PFSK-1 (cell line): Measurements from ENCODE around the gene NPIPB2.

ENCODE experiments used
- FOXP2 ChIP-seq: optimal IDR thresholded peaks from 2 replicates; pipeline ENCODE3; 2011; ENCODE audit warnings: borderline replicate concordance, control low read depth, inconsistent platforms; ENCODE audit not compliant: insufficient read depth; ENCODE audit errors: extremely low read length, extremely low read depth
- POLR2AphosphoS5 ChIP-seq: IDR thresholded peaks from 2 replicates; pipeline ENCODE4 v1.6.1; 2012; ENCODE audit warnings: low read depth, mild to moderate bottlenecking, control low read depth, low read length, moderate library complexity
- SIN3A ChIP-seq: IDR thresholded peaks from 2 replicates; pipeline ENCODE4 v1.6.1; 2012; ENCODE audit warnings: mild to moderate bottlenecking, low read length, moderate library complexity, borderline replicate concordance; ENCODE audit not compliant: insufficient read depth
- TAF1 ChIP-seq: IDR thresholded peaks from 2 replicates; pipeline ENCODE4 v1.6.1; 2012; ENCODE audit warnings: low read length, control low read depth, borderline replicate concordance; ENCODE audit not compliant: insufficient read depth
- TF ChIP-seq, protein P1 (sequence below), 2 experiments: IDR thresholded peaks; 2 replicates each; pipeline versions ENCODE4 v1.6.1 to v1.8.0; 2011 to 2012; ENCODE audit warnings: low read depth in 2 of 2, low read length in 2 of 2, control low read depth in 1 of 2, inconsistent platforms in 1 of 2, mild to moderate bottlenecking in 1 of 2, moderate library complexity in 1 of 2; ENCODE audit not compliant: insufficient read depth in 1 of 2

NPIPB2 gene

DNA sequence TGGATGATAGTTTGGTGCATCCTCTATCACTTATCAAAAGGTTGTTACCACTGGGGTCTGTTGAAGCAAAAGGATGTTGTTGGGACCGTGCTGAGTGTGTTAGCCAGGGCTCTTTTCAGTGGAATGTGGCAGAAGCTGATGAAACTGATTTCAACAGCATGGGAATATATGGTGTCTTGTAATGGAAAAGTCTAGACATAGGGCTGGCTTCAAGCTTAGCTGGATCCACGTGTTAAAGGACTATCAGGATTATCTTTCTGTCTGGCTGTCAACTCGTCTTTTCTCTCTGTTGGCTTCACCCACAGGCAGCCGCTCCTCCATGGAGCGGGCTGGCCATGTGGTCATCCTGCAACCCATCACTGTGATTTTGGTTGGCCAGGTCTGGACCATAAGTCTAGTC lies 43.4 kb upstream of the NPIPB2 start:
- TF ChIP-seq SIN3A (no peak), FOXP2 (no peak), TAF1 (no peak), POLR2AphosphoS5 (no peak)
- TF ChIP-seq, protein P1, sequence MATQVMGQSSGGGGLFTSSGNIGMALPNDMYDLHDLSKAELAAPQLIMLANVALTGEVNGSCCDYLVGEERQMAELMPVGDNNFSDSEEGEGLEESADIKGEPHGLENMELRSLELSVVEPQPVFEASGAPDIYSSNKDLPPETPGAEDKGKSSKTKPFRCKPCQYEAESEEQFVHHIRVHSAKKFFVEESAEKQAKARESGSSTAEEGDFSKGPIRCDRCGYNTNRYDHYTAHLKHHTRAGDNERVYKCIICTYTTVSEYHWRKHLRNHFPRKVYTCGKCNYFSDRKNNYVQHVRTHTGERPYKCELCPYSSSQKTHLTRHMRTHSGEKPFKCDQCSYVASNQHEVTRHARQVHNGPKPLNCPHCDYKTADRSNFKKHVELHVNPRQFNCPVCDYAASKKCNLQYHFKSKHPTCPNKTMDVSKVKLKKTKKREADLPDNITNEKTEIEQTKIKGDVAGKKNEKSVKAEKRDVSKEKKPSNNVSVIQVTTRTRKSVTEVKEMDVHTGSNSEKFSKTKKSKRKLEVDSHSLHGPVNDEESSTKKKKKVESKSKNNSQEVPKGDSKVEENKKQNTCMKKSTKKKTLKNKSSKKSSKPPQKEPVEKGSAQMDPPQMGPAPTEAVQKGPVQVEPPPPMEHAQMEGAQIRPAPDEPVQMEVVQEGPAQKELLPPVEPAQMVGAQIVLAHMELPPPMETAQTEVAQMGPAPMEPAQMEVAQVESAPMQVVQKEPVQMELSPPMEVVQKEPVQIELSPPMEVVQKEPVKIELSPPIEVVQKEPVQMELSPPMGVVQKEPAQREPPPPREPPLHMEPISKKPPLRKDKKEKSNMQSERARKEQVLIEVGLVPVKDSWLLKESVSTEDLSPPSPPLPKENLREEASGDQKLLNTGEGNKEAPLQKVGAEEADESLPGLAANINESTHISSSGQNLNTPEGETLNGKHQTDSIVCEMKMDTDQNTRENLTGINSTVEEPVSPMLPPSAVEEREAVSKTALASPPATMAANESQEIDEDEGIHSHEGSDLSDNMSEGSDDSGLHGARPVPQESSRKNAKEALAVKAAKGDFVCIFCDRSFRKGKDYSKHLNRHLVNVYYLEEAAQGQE (IDR thresholded peaks at IDR 0.05; ENCODE audit: insufficient read depth in 1 of 2, low read depth in 2 of 2, low read length in 2 of 2), result no peak

DNA sequence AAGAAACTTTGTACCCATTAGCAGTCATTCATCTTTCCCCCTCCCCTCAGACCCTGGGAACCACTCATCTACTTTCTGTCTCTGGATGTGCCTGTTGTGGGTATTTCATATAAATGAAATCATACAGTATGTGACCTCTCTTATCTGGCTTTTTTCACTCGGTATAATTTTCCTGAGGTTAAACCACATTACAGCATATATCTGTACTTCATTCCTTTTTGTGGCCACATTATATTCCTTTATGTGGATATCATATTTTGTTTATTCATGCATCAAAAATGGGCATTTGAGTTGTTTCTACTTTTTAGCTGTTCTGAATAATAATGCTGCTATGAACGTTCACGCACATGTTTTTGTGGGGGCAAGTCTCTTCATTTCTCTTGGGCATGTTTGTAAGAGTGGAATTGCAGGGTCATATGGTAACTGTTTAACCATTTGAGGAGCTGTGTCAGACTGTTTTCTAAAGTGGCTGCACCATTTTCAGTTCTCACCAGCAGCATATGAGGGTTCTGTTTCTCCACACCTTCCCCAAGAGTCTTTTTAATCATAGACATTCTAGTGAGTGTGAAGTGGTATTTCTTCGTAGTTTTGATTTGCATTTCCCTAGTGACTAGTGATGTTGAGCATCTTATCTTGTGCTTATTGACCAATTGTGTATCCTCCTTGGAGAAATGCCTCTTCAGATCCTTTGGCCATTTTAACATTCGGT lies 38.4 kb upstream of the NPIPB2 start:
- TF ChIP-seq TAF1 (no peak), FOXP2 (no peak), POLR2AphosphoS5 (no peak), SIN3A (no peak)
- TF ChIP-seq, protein P1 (IDR thresholded peaks at IDR 0.05; ENCODE audit: insufficient read depth in 1 of 2, low read depth in 2 of 2, low read length in 2 of 2), result no peak

DNA sequence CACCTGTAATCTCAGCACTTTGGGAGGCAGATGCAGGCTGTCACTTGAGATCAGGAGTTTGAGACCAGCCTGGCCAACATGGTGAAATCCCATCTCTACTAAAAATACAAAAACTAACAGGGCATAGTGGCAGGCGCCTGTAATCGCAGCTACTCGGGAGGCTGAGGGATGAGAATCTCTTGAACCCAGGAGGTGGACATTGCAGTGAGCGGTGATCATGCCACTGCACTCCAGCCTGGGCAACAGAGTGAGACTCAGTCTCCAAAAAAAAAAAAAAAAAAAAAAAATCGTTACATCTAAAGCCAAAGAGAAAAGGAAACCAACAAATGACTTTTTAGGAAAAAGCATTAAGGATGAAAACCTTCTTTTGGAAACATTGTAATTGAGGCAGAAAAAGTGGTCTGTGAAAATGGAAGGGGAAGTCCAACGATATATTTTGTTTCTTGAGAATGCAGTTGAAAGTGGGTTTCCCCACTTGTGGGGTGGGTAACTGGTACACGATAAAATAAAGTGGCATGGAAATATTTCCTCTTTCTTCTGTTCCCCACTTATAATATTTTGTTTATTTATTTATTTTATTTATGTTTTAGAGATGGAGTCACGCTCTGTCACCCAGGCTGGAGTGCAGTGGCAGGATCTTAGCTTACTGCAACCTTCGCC lies 37.3 kb upstream of the NPIPB2 start:
- TF ChIP-seq SIN3A (no peak), POLR2AphosphoS5 (no peak)

DNA sequence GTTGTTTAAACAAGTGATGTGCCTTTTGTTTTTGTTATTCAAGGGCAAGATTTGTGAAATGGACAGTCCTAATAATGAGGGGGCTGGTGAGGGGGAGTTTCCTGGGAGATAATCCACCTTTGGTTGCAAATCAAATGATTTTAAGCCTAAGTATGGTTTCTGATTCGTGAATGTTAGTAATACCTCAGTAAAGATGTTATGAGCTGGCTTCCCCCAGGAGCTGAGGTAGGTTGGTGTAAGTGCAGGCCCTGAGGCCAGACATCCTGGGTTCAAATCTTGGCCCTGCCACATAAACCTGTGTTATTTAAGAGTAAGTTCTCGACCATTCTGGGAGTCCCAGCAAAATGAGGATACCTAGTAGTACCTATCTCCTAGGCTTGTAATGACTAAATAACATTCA lies 36.2 kb upstream of the NPIPB2 start:
- TF ChIP-seq TAF1 (no peak), POLR2AphosphoS5 (no peak), FOXP2 (no peak), SIN3A (no peak)
- TF ChIP-seq, protein P1 (IDR thresholded peaks at IDR 0.05; ENCODE audit: insufficient read depth in 1 of 2, low read depth in 2 of 2, low read length in 2 of 2), result no peak

DNA sequence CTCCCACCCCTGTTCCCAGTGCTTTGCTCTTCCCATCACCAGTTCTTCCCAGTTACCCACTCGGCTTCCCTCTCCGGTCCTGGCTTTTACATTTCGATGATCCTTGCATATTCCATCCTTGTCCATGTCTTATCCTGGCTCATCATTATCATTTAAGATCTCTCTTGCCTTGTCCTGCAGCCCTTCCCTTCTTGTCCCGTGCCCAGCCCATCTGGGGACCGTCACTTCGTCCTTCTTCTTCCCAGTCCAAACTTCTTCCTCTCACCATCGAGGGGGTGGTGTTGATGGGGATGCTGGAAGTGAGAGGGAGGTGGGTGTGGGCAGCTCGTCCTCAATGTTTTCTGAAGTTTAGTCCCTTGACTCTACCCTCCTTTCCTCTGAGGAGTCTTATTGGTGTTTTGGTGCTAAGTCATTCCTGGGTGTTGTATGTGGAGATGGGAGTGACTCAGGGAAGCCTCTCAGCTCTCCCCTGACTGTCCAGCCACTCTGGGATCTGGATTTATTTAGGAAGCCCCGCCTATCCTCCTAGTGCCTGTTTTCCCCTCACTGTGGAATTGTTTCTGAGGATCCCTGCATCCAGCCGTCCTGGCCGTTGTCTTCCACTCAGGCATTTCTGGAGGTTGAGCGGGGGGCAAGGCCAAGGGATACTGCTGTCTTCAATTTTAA lies 35.7 kb upstream of the NPIPB2 start:
- no peak for TF ChIP-seq TAF1
- TF ChIP-seq SIN3A, result no peak
- no peak for TF ChIP-seq POLR2AphosphoS5
- TF ChIP-seq FOXP2, result no peak
- TF ChIP-seq, protein P1 (IDR thresholded peaks at IDR 0.05; ENCODE audit: insufficient read depth in 1 of 2, low read depth in 2 of 2, low read length in 2 of 2), result no peak
